ENCODE data around the gene TMEM131L. TPM values are rescaled to one million over a fixed set of nuclear protein-coding genes. Genes with fewer than 3 reads are reported as not detected.

Gene TMEM131L
- total RNA-seq, 1 experiment from 2014 or later: 14.6 TPM

DNA sequence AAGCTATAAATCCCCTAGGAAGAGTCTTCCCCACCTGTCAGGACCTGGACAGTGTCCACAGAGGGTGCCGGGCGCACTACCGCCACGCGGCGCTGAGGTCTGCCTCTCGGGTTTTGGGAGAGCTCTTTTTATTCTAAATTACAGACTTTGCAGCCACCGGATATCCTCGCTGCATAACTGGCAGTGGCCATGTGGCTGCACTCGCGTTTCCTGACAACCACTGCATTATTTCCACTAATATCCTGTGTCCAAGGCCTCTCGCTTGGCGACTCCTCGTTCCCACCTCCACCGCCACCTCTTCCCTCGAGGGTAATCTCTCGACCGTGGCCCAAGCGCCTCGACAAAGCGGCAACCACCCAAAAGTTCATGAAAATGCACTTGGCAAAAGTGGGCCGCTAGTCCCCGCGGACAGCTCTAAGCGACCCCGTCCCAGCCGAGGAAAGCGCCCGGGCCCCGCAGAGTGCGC lies 512 bp upstream of the TMEM131L start:
- peak overlapping the region; percentile 10 for H2BK120ac ChIP-seq (ENCODE audit: low read depth, low read length, poor library complexity, severe bottlenecking)
- no peak overlapping the region for H2AK5ac ChIP-seq (ENCODE audit: insufficient read length, low read length)
- H3T11ph ChIP-seq (ENCODE audit: low read length): no peak overlapping the region
- no peaks in the 10 kb centered on the region; a peak in 1 of 5 replicates for H3K9me3 Mint-ChIP-seq
- peak overlapping the region; percentile 76 for H3K4me2 ChIP-seq (ENCODE audit: insufficient read depth, insufficient read length, low read length)
- no peak overlapping the region for H3K56ac ChIP-seq (ENCODE audit: insufficient read length, low read depth, low read length)
- H3K4me3 Mint-ChIP-seq: peak overlapping the region; percentile 78 to 84
- no peak overlapping the region for H2BK15ac ChIP-seq (ENCODE audit: low read depth, low read length)
- H4K5ac ChIP-seq (ENCODE audit: insufficient read length, low read depth, low read length): no peak overlapping the region
- no peak overlapping the region for H2BK5ac ChIP-seq (ENCODE audit: insufficient read length, low read length)
- peak overlapping the region; percentile 87; the same call in 1 of the 2 replicates for H3K14ac ChIP-seq (ENCODE audit: insufficient read depth, low read length)
- no peak overlapping the region for H4K91ac ChIP-seq (ENCODE audit: insufficient read length, low read depth, low read length)
- H3K27ac Mint-ChIP-seq: peak overlapping the region in 2 of 3 experiments; percentile 51 to 91; a peak in 3 of 7 replicates
- H3K23ac ChIP-seq (ENCODE audit: insufficient read length, low read depth, low read length): no peak overlapping the region
- no peak for DNase-seq
- no peak overlapping the region for H4K8ac ChIP-seq (replicated peaks; ENCODE audit: insufficient read length, low read depth, low read length)
- H2BK12ac ChIP-seq (ENCODE audit: insufficient read length, low read depth, low read length): no peak overlapping the region
- no peak overlapping the region for H3K27ac ChIP-seq (ENCODE audit: insufficient read length, low read depth, low read length)
- TF ChIP-seq, protein P1, sequence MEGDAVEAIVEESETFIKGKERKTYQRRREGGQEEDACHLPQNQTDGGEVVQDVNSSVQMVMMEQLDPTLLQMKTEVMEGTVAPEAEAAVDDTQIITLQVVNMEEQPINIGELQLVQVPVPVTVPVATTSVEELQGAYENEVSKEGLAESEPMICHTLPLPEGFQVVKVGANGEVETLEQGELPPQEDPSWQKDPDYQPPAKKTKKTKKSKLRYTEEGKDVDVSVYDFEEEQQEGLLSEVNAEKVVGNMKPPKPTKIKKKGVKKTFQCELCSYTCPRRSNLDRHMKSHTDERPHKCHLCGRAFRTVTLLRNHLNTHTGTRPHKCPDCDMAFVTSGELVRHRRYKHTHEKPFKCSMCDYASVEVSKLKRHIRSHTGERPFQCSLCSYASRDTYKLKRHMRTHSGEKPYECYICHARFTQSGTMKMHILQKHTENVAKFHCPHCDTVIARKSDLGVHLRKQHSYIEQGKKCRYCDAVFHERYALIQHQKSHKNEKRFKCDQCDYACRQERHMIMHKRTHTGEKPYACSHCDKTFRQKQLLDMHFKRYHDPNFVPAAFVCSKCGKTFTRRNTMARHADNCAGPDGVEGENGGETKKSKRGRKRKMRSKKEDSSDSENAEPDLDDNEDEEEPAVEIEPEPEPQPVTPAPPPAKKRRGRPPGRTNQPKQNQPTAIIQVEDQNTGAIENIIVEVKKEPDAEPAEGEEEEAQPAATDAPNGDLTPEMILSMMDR (conservative IDR thresholded peaks at IDR 0.05): no peak; the same call in 2 of the 3 replicates
- no peaks in the 10 kb centered on the region for H4K20me1 ChIP-seq (ENCODE audit: control insufficient read depth, insufficient read depth, insufficient read length)
- peak overlapping the region; percentile 66 for H3K9ac ChIP-seq (ENCODE audit: extremely low read depth, insufficient read length, low read length)
- no peak overlapping the region for H2BK20ac ChIP-seq (ENCODE audit: low read depth, low read length, poor library complexity, severe bottlenecking)
- H3K18ac ChIP-seq (ENCODE audit: insufficient read length, low read depth, low read length): peak overlapping the region; percentile 33
- peaks cover 24 to 29% of the 10 kb centered on the region in 2 experiments for H3K4me1 Mint-ChIP-seq
- peaks cover 6% of the 10 kb centered on the region; the same call in 1 of the 2 replicates for H3K79me2 ChIP-seq (ENCODE audit: insufficient read depth, low read length)
- no peaks in the 10 kb centered on the region; the same call in 1 of the 2 replicates for H3K27me3 ChIP-seq (ENCODE audit: insufficient read depth, low read length)
- peaks cover 11% of the 10 kb centered on the region for H3K23me2 ChIP-seq (ENCODE audit: insufficient read length, low read depth, low read length, poor library complexity, severe bottlenecking)
- H2AFZ ChIP-seq (ENCODE audit: low read length): peak overlapping the region; percentile 50
- WGBS (ENCODE audit: extremely low coverage, insufficient read length, low lambda C conversion rate): no CpG with 5 or more reads among the region's 31 CpGs
- peaks cover 0 to 3% (median 2%) of the 10 kb centered on the region in 3 experiments; a peak in 5 of 7 replicates for H3K36me3 Mint-ChIP-seq (ENCODE audit: insufficient read depth in 1 of 3, low read depth in 3 of 3)
- peaks cover 13% of the 10 kb centered on the region for H3K27me3 Mint-ChIP-seq (ENCODE audit: low read depth)
- no peak overlapping the region; the same call in 1 of the 2 replicates for H3K4ac ChIP-seq (ENCODE audit: low read depth, low read length)
- H3K79me1 ChIP-seq (ENCODE audit: insufficient read depth, low read depth, low read length, poor library complexity, severe bottlenecking): no peaks in the 10 kb centered on the region
- H3K9me3 ChIP-seq (ENCODE audit: control insufficient read depth, low read depth, low read length): no peaks in the 10 kb centered on the region
- H3K4me1 ChIP-seq (ENCODE audit: insufficient read depth, low read length): no peaks in the 10 kb centered on the region; the same call in none of the 2 replicates

All from H9 (cell line).